SU-DHL-6 (cell line): ENCODE data around the gene C2orf15.
"Not testable (repeated sequence)": the region's sequence is repeated elsewhere in the genome, so short reads cannot be mapped to it uniquely, and the experiment has no call there.

Source experiments
- H2AFZ ChIP-seq: fragments of 200-600 bp; sonication (generic); 2 replicates; pipeline ENCODE4 v1.6.1; 2014; ENCODE audit warnings: low read depth, mild to moderate bottlenecking, moderate library complexity, mixed read lengths, antibody characterized with exemption, low read length; ENCODE audit not compliant: severe bottlenecking
- H3F3A ChIP-seq: fragments of 200-600 bp; shearing (Covaris generic); 2 replicates; pipeline ENCODE4 v1.6.0; 2016; ENCODE audit warnings: antibody characterized with exemption, mild to moderate bottlenecking; ENCODE audit not compliant: insufficient read depth
- H3K27ac ChIP-seq: fragments of 200-600 bp; sonication (generic); 2 replicates; pipeline ENCODE4 v1.5.1; 2016; ENCODE audit warnings: low read depth, mild to moderate bottlenecking, low read length, moderate library complexity, mixed read lengths
- H3K27me3 ChIP-seq: fragments of 200-600 bp; sonication (generic), shearing (Covaris generic); 2 replicates; pipeline ENCODE4 v1.6.0; 2014; ENCODE audit warnings: mild to moderate bottlenecking, low read length
- H3K36me3 ChIP-seq: fragments of 200-600 bp; sonication (generic); 2 replicates; pipeline ENCODE4 v1.6.1; 2014; ENCODE audit warnings: mild to moderate bottlenecking, low read length, mixed read lengths
- H3K4me2 ChIP-seq: fragments of 300-600, 200-600 bp; shearing (Covaris generic), sonication (generic); 2 replicates; pipeline ENCODE4 v1.6.0; 2014; ENCODE audit warnings: low read length, low read depth, mild to moderate bottlenecking; ENCODE audit not compliant: poor library complexity, severe bottlenecking
- H3K4me3 ChIP-seq: fragments of 200-600 bp; sonication (generic); 2 replicates; pipeline ENCODE4 v1.5.1; 2014; ENCODE audit warnings: antibody characterized with exemption, low read length, mild to moderate bottlenecking, mixed read lengths; ENCODE audit not compliant: insufficient read depth, poor library complexity, severe bottlenecking
- H3K79me2 ChIP-seq: fragments of 200-600 bp; sonication (generic); 2 replicates; pipeline ENCODE4 v1.6.1; 2014; ENCODE audit warnings: mild to moderate bottlenecking, low read length, moderate library complexity; ENCODE audit not compliant: insufficient read depth
- H3K9ac ChIP-seq: fragments of 200-600 bp; sonication (generic); 2 replicates; pipeline ENCODE4 v1.7.0; 2014; ENCODE audit warnings: mild to moderate bottlenecking, low read length
- H3K9me2 ChIP-seq: fragments of 200-600 bp; sonication (generic); replicated peaks from 2 replicates; pipeline ENCODE4 v1.6.1; 2014; ENCODE audit warnings: low read length; ENCODE audit not compliant: insufficient read depth
- H3K9me3 ChIP-seq: fragments of 200-600 bp; sonication (generic); 2 replicates; pipeline ENCODE4 v1.6.1; 2014; ENCODE audit warnings: low read length, mixed read lengths; ENCODE audit not compliant: insufficient read depth
- H4K20me1 ChIP-seq: fragments of 200-600 bp; sonication (generic); 2 replicates; pipeline ENCODE4 v1.6.1; 2014; ENCODE audit warnings: low read depth, mild to moderate bottlenecking, antibody characterized with exemption, low read length, moderate library complexity, mixed read lengths
- CTCF ChIP-seq: fragments of 200-600 bp; sonication (generic); IDR thresholded peaks from one replicate; pipeline ENCODE4 v1.5.1; 2017; ENCODE audit warnings: antibody characterized with exemption, mild to moderate bottlenecking, low read length, moderate library complexity; ENCODE audit not compliant: insufficient read depth, poor library complexity, severe bottlenecking
- EZH2phosphoT487 ChIP-seq: fragments of 200-600 bp; sonication (generic), shearing (Covaris generic); conservative IDR thresholded peaks from 2 replicates; pipeline ENCODE4 v1.6.1; 2018; ENCODE audit warnings: mild to moderate bottlenecking, antibody characterized with exemption, low read length, moderate library complexity, mixed read lengths

The C2orf15 gene

GRCh38 chr2:99184811-99185210 is 43.3 kb downstream of the C2orf15 start:
- Histone ChIP-seq H3K27me3 (no peaks in the 10 kb centered on the region), H3K4me2 (no peak overlapping the region), H4K20me1 (no peaks in the 10 kb centered on the region), H2AFZ (no peak overlapping the region), H3K9me3 (no peaks in the 10 kb centered on the region), H3K9ac (no peak overlapping the region), H3K4me3 (no peak overlapping the region), H3K79me2 (peaks cover 82% of the 10 kb centered on the region), H3K36me3 (peaks cover 9% of the 10 kb centered on the region; the same call in 1 of the 2 replicates), H3K27ac (no peak overlapping the region), H3F3A (no peaks in the 10 kb centered on the region), H3K9me2 (no peaks in the 10 kb centered on the region)
- no peak for TF ChIP-seq EZH2phosphoT487
- TF ChIP-seq CTCF, result no peak

GRCh38 chr2:99187011-99187410 is 45.5 kb downstream of the C2orf15 start:
- Histone ChIP-seq H2AFZ (no peak overlapping the region), H3K27me3 (no peaks in the 10 kb centered on the region), H3F3A (no peaks in the 10 kb centered on the region), H3K79me2 (peaks cover 68% of the 10 kb centered on the region), H4K20me1 (no peaks in the 10 kb centered on the region), H3K4me2 (no peak overlapping the region), H3K9me2 (no peaks in the 10 kb centered on the region), H3K36me3 (peaks cover 21% of the 10 kb centered on the region; the same call in 1 of the 2 replicates), H3K4me3 (no peak overlapping the region), H3K9me3 (no peaks in the 10 kb centered on the region), H3K27ac (no peak overlapping the region), H3K9ac (no peak overlapping the region)
- TF ChIP-seq EZH2phosphoT487 (no peak), CTCF (no peak)

- no peak overlapping the region for H2AFZ ChIP-seq
- no peak overlapping the region for H3K4me3 ChIP-seq
- H3K9me2 ChIP-seq, result no peaks in the 10 kb centered on the region
- H3K36me3 ChIP-seq, result peaks cover 21% of the 10 kb centered on the region; the same call in 1 of the 2 replicates
- H3K4me2 ChIP-seq, result no peak overlapping the region
- no peaks in the 10 kb centered on the region for H3K9me3 ChIP-seq
- H3K9ac ChIP-seq, result no peak overlapping the region
- H3K27ac ChIP-seq, result no peak overlapping the region
- no peak for TF ChIP-seq EZH2phosphoT487
- H4K20me1 ChIP-seq, result no peaks in the 10 kb centered on the region
- peaks cover 56% of the 10 kb centered on the region for H3K79me2 ChIP-seq
- no peaks in the 10 kb centered on the region for H3F3A ChIP-seq
- no peaks in the 10 kb centered on the region for H3K27me3 ChIP-seq
Observed at GRCh38 chr2:99188357-99188756, 46.9 kb downstream of the C2orf15 start.

- H3K4me3 ChIP-seq, result no peak overlapping the region
- no peak overlapping the region for H2AFZ ChIP-seq
- no peak overlapping the region for H3K4me2 ChIP-seq
- peaks cover 29% of the 10 kb centered on the region; the same call in 1 of the 2 replicates for H3K36me3 ChIP-seq
- no peaks in the 10 kb centered on the region for H3F3A ChIP-seq
- TF ChIP-seq CTCF (no peak), EZH2phosphoT487 (no peak)
- no peak overlapping the region for H3K9ac ChIP-seq
- H3K9me3 ChIP-seq, result no peaks in the 10 kb centered on the region
- H3K79me2 ChIP-seq, result peaks cover 35% of the 10 kb centered on the region
- no peaks in the 10 kb centered on the region for H4K20me1 ChIP-seq
- H3K27ac ChIP-seq, result no peak overlapping the region
- no peaks in the 10 kb centered on the region for H3K27me3 ChIP-seq
- H3K9me2 ChIP-seq, result no peaks in the 10 kb centered on the region
Observed at GRCh38 chr2:99190548-99190947, 49.0 kb downstream of the C2orf15 start.

- H3K27me3 ChIP-seq, H2AFZ ChIP-seq, H3K9me2 ChIP-seq, H3K4me3 ChIP-seq, H3K27ac ChIP-seq, H4K20me1 ChIP-seq, H3K4me2 ChIP-seq, H3K9me3 ChIP-seq, H3F3A ChIP-seq, H3K9ac ChIP-seq: not testable (repeated sequence)
- H3K36me3 ChIP-seq, result peaks cover 34% of the 10 kb centered on the region; the same call in 1 of the 2 replicates
- peaks cover 17% of the 10 kb centered on the region; the same call in 1 of the 2 replicates for H3K79me2 ChIP-seq
Observed at GRCh38 chr2:99192364-99192763, 50.9 kb downstream of the C2orf15 start.
